ENCODE data around the gene VAMP5.
"Not testable (repeated sequence)": the region's sequence is repeated elsewhere in the genome, so short reads cannot be mapped to it uniquely, and the experiment has no call there.

Gene VAMP5

DNA sequence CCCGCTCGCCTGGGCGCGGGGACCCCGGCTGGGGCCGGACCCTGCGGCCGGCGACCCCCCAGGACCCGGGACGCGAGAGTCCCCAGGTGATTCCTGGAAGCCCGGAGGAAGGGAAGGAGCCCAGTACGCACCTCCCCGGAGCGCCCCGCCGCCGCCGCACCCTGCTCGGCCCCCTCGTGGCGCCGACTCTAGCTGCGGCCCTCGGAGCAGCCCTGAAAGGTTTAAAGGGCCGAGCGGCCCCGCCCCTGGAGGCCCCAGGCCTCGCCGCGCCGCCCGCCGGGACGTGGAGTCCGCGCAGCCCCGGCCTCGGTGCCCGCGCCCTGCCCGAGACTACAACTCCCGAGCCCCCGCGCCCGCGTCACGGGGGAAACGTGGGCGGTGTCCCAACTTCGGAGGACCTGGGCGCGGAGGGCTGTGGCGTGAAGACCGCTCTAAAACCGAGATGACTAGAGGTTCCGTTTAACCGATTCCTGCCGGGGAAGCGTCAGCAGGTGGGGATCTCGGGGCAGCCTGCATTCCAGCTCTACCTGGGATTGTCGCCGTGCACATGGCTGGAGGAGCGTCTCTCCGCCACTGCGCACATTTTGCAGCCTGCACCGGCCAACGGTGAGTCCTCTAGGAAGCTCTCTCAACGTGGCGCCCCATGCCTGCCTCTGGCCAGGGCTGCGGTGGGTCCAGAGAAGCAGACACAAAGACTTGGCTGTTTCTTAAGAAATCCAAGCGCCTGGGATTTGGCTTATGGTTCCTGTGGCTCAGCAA lies 18.4 kb downstream of the VAMP5 start, which contains the start of gene TMEM150A:
TSS of gene TMEM150A (minus strand) at position 223 of the 759 bp plus-strand sequence. CDS start 750 bp downstream, outside the sequence.
- peak; percentile 97 for DNase-seq

DNA sequence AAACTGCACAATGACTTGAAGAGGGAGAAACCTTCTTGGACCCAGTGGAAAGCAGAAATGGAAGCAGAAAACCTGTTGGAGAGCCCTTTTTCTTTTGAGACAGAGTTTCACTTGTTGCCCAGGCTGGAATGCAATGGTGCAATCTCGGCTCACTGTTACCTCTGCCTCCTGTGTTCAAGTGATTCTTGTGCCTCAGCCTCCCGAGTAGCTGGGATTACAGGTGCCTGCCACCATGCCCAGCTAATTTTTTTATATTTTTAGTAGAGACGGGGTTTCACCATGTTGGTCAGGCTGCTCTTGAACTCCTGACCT lies 19.9 kb downstream of the VAMP5 start:
- DNase-seq, result not testable (repeated sequence)

DNA sequence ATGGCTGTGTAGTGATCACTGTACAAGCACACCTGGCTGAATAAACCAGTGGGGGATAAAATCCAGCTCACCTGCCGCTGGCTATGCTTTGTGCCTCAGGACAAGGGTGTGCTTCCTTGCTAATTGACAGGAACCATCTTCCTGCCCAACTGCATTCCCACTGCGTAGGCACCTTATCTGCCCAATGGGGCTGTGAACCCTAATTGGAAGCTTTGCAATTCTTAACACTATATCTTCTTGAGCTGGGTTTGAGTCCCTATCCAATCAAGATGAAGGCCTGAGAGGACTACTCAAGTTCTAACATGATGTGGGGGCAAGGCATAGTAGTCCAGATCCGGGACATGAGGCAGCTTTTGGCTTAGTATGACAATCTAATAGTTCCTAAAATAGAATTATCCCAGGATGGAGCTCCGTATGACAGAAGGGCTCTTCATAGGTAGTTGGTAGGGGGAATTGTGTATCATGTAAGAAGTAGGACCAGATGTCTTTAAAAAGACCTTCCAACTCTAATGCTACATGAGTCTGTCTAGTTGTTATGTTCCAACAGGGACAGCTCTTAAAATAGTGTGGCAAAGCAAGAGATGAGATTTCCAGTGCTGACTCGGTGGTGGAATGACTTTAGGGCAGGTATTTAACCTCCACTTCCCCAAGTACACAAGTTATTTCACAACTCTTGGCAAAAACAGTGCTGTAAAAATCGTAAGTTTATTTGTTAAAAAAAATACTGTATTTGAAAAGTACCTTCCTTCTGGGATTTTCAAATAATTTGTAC lies 20.5 kb downstream of the VAMP5 start:
- no peak for DNase-seq

DNA sequence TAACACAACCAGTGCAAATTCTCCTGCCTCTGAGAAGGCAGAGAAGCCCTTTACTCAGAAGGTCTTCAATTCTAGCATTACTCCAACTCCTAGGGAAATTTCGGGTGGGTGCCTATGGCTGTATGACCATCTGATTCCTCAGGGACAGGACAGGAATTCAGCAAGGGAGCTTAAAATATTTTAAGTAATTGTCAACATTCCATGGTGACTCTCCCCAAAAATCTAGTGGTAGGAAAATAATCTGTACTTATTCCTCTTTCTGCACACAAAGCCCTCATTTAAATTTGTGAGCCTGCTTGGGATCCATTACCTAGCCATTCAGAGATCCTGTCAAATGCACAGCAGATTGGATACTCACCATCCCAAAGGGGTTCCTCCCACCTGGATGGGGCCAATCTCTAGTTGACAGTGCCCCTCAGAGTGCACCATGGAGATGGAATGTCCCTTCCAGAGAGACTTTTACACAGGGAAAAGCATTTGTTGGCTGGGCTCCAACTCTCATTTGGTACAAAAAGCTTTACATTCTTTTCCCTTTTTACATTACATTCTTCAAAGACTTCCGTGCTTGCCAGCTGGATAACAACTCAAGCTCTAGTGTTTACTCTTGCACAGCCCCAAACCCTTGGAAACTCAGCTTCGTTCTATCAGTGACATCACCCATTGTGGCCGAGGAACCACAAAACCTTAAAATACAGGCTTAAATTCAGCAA lies 21.3 kb downstream of the VAMP5 start:
- DNase-seq, result no peak

GRCh38 chr2:85606116-85606455 lies 21.9 kb downstream of the VAMP5 start:
- no peak for DNase-seq

DNA sequence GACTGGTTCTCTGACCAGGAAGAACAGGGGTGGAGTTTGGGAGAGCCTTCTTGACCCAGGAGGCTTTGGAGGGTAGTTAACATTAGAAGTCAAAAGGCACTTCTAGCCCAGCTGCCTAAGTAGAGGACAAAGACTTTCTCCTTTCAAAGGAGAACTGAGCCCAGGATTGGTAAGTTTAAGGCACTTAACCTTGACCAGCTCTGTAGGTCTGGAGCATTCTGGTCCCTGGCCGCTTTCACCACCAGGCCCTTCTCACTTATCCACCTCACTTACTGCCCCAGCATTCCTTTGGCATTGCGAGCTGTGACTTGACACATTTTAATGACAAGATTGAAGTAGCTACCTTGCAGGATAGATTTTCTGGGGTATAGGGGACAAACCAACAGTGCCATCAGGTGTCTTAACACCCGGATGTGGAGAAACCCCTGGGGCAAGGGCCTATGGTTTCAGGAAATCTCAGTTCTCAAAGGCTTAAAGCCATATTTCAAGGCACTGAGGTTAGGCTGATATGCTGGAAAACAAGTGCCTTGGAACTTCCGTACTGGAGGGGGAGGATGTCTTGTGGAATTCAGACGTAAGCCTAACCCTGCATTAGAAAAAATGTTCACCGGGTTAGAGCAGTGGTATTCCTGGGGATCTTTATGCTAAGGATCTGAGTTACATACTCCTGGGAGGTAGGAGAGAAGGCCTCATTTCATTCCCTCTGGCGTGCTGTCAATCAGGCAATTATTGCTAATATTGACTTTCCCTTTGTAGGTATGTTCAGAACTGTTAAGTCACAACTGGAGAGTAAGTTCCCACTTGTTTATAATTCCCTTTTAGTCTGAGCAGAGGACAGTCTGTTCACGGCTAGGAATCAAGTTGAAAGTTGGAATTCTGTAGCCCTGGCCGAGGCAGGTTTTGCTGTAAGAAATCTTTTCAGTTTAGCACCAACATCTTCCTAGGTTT lies 23.3 kb downstream of the VAMP5 start:
- no peak for DNase-seq

DNA sequence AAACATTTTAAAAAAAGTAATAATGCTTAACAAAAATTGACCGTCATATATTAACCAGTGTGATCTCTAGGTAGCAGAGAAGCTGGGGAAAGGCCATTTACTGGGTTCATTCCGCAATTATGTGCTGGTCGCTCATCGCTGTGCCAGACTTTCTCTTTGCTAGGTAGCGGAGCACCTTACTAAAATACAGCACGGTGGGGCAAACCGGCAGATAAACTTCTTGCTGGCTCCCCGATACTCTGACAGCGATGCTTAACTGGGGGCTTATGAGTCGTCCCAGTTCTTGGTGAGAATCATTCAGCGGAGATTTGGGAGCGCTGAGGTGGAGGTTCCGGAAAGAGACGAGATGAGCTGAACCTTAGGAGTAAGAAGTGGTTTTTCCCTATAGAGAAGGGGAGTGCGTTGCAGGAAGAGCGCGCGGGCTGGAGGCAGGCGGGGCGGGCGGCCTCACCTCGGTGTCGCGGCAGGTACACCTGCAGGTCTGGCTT lies 27.0 kb downstream of the VAMP5 start:
- DNase-seq, result peak; percentile 33

DNA sequence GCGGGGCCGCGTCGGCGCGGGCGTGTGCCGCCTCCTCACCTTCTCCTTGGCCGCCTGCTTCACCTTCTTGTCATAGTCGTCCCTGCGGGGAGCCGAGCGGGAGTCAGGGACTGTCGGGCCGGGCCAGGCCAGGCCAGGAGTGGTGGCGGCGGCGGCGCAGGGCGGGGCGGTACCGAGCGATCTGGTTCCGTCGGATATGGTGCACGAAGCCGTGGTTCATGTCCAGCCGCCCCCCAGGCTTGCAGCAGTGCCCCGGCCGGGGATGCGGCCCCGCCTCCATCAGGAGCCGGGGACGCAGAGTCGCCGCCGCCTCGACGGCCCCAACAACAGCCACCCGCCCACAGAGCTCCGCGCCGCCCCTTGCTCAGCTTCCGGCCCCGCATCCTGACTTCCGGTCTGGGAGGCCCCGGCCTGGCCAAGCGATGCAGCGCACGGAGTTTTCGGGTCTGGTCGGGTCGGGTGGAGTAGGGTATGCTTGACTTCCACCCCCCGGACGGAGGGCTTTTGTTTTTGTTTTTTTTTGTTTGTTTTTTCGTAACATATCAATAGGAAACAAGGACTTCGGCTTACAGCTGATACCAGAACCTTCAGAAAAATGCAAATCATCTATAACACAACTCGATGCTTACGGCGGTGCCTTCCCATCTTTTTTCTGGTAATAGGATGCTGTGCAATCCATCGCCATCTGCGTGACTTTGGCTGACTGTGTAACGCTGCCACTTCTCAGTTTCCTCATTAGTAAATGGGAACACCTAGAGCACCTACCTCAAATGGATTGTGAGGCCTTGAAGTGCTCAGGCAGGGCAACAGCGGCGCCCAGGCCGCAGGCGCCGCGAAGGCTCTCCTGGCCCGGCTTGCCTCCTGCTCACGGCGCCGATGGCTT lies 27.7 kb downstream of the VAMP5 start, which contains the start of gene C2orf68:
TSS of gene C2orf68 (minus strand) at position 362 of the 883 bp plus-strand sequence. CDS start at position 280, 82 bp downstream.
- peak; percentile 97 for DNase-seq

GRCh38 chr2:85613717-85614515 lies 29.7 kb downstream of the VAMP5 start:
- no peak for DNase-seq

DNA sequence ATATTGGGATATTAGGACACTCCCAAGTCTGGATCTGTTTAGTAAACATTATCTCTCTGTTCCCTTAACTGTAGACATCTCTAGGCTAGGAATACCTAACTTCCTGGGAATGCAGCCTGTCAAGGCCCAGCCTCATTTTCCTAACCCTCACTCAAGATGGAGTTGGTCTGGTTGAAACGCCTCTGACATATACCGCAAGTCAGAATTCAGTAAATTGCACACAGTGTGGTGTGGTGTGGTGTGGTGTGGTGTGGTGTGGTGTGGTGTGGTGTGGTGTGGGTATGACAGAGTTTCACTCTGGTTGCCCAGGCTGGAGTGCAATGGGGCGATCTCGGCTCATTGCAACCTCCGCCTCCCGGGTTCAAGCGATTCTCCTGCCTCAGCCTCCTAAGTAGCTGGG lies 30.5 kb downstream of the VAMP5 start:
- DNase-seq, result not testable (repeated sequence)

- no peak for DNase-seq
These were observed 31.1 kb downstream of the VAMP5 start for GRCh38 chr2:85615413-85615728.

GRCh38 chr2:85617723-85618122 lies 33.5 kb downstream of the VAMP5 start:
- DNase-seq, result not testable (repeated sequence)

DNA sequence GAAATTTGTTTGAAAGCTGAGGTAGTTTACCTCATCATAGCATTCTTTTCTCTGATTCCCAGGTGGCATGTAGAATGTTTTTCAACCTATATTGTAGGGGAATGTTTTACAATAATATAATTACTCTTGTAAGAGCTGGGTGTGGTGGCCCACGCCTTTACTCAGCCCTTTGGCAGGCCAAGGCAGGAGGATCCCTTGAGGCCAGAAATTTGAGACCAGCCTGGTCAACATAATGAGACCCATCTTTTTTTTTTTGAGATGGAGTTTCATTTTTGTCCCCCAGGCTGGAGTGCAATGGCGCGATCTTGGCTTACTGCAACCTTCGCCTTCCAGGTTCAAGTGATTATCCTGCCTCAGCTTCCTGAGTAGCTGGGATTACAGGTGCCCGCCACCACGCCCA lies 35.4 kb downstream of the VAMP5 start:
- DNase-seq, result no peak

DNA sequence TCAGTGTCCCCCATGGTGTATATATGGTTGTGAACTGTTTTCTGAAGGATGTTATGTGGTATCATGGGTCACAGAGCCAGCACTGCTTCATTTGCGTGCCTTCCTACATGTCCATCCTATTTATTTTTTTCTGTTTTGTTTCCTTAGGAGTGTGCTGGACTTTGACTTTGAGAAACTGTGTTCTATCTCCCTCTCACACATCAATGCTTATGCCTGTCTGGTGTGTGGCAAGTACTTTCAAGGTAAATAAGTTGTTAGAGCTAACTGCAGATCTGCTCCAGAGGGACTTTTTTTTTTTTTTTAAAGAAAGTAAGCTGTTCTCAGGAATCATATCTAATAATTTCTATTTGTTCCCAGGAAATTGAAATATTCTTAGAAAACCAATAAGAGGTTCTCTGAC lies 37.1 kb downstream of the VAMP5 start:
- no peak for DNase-seq

GRCh38 chr2:85623991-85624390 lies 39.8 kb downstream of the VAMP5 start:
- no peak for DNase-seq

DNA sequence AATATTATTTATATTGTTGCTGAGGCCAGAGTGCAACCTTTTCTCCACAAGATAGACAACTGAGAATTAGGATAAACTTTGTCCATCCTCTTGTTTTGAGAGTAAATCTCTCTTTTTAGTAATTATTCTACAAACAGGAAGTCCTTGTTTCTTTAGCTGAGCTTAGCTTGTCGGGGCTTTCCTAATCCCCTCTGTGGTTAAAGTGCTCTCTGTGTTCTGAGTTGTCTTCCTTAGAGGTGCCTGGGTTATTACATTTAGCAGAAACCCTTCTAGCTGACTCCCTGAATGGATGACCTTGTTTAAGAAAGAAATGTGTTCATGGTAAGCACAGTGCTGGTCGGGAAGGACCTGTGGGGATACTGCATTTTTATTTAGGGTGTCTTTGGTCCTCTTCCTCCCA lies 44.4 kb downstream of the VAMP5 start:
- no peak for DNase-seq

DNA sequence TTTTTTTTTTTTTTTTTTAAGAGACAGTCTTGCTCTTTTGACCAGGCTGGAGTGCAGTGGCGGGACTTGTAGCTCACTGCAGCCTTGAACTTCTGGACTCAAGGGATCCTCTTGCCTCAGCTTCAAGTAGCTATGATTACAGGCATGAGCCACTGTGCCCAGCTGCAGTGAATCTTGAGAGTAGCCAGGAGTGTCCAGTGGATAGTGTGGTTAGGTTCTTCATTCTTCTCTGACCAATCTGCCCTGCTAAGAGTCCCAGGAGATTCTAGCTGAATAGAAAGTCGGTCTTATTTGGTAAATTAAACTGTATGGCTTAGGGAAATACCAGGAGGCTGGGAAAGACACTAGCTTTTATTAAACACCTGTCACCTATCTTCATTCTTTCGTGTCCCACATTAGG lies 47.1 kb downstream of the VAMP5 start:
- DNase-seq, result no peak

DNA sequence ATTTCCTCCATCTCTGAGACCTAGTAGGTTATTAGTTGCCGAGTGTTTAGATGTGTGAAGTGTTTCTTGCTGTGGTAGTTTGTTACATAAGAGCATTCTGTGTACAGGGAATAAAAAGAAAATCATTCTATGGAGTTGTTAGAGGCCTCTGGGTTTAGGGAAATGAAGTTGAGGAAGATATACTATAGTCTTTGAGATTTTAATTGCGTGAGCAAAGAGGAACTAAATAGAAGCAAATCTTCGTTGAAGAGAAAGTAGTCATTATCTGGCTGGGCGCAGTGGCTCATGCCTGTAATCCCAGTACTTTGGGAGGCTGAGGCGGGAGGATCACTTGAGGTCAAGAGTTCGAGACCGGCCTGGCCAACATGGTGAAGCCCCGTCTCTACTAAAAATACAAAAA lies 50.8 kb downstream of the VAMP5 start:
- DNase-seq, result no peak

DNA sequence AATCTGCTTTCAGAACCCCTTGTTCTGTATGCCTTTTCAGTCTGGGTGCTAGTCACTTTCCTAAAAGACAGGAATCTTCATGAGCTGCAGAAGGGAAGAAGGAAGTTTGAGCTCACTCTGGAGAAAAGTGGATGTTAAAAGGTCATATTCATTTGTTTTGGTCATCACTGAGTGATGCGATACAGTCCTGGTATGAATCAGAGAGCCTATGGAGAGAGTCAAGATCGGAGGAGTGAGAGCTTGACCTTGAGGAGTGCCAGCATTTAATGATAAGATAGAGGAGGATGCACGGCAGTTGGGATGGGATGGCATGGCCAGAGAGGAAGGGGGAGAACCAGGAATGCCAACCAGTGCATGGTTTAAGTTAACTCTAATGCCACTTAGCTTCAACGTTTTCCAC lies 51.4 kb downstream of the VAMP5 start:
- no peak for DNase-seq

- no peak for DNase-seq
These were observed 58.5 kb downstream of the VAMP5 start for GRCh38 chr2:85642725-85643124.

Measured in hematopoietic multipotent progenitor cell treated with erythropoietin and hydrocortisone succinate and interleukin-3 and kit ligand, for 4 days (in vitro differentiated cells).